H1 (cell line): ENCODE results near the gene PACSIN1. TPM values are rescaled to one million over a fixed set of nuclear protein-coding genes. Genes with fewer than 3 reads are reported as not detected.

Source experiments
- CTCF ChIA-PET: fragments of 300-600 bp; sonication (Branson Sonifier 250); formaldehyde crosslinking; loops from one replicate; lab custom pipeline; 2021; ENCODE audit not compliant: partially characterized antibody; lab: Charles Lee
- POLR2A ChIA-PET: fragments of 300-600 bp; sonication (Branson Sonifier 250); formaldehyde crosslinking; loops from one replicate; lab custom pipeline; 2021; ENCODE audit warnings: inconsistent platforms; ENCODE audit not compliant: partially characterized antibody; lab: Charles Lee
- DNase-seq, 2 experiments: peaks; one replicate each; pipeline versions ENCODE4 v3.0.0 to v3.0.0-alpha.2; 2010 to 2022; ENCODE audit warnings: low spot score in 2 of 2, low read depth in 1 of 2, mixed read lengths in 1 of 2
- FAIRE-seq: peaks from 2 replicates; lab custom pipeline; 2011; peaks lifted over from hg19 to GRCh38; lab: Jason Lieb, UNC
- H2AFZ ChIP-seq: 2 replicates; pipeline ENCODE4 v1.8.1; 2012; ENCODE audit warnings: low read length, inconsistent platforms
- H2AK5ac ChIP-seq: 2 replicates; pipeline ENCODE4 v1.6.1; 2013; ENCODE audit warnings: low read depth, low read length
- H2BK120ac ChIP-seq: replicated peaks from 2 replicates; pipeline ENCODE3; 2013; ENCODE audit warnings: low read depth, low read length, inconsistent platforms
- H2BK12ac ChIP-seq: 2 replicates; pipeline ENCODE4 v1.6.1; 2013; ENCODE audit warnings: low read depth, low read length
- H2BK15ac ChIP-seq: 2 replicates; pipeline ENCODE4 v1.6.1; 2013; ENCODE audit warnings: low read length
- H2BK20ac ChIP-seq: 2 replicates; pipeline ENCODE4 v1.6.1; 2013; ENCODE audit warnings: low read length
- H2BK5ac ChIP-seq: 2 replicates; pipeline ENCODE4 v1.6.1; 2013; ENCODE audit warnings: low read depth, low read length
- H3K14ac ChIP-seq: 2 replicates; pipeline ENCODE4 v1.6.1; 2013; ENCODE audit warnings: inconsistent platforms; ENCODE audit not compliant: insufficient read length
- H3K18ac ChIP-seq: 2 replicates; pipeline ENCODE4 v1.6.1; 2013; ENCODE audit warnings: low read length; ENCODE audit errors: extremely low read depth
- H3K23ac ChIP-seq: 2 replicates; pipeline ENCODE4 v1.6.1; 2013; ENCODE audit warnings: inconsistent platforms; ENCODE audit not compliant: insufficient read length
- H3K23me2 ChIP-seq: 2 replicates; pipeline ENCODE4 v1.6.1; 2013; ENCODE audit warnings: low read depth, low read length
- H3K27ac ChIP-seq: 2 replicates; pipeline ENCODE4 v1.6.1; 2011; ENCODE audit warnings: low read depth, low read length, inconsistent platforms
- H3K27me3 ChIP-seq, 4 experiments: replicated peaks in 1 of 4; 1 replicate in 1 of 4; 2 replicates in 3 of 4; pipeline versions ENCODE4 v1.6.1 to v1.8.1; 2011 to 2013; ENCODE audit warnings: low read length in 3 of 4, mild to moderate bottlenecking in 3 of 4, inconsistent platforms in 2 of 4, mixed read lengths in 2 of 4, moderate library complexity in 1 of 4; ENCODE audit not compliant: control insufficient read depth in 3 of 4, insufficient read depth in 3 of 4; ENCODE audit errors: extremely low read depth in 1 of 4
- H3K36me3 ChIP-seq, 4 experiments: 2 replicates each; pipeline versions ENCODE4 v1.6.1 to v1.8.1; 2011 to 2013; ENCODE audit warnings: mild to moderate bottlenecking in 4 of 4, low read length in 3 of 4, moderate library complexity in 2 of 4, control low read depth in 1 of 4, inconsistent platforms in 1 of 4; ENCODE audit not compliant: insufficient read depth in 4 of 4, control insufficient read depth in 2 of 4
- H3K4ac ChIP-seq: replicated peaks from 2 replicates; pipeline ENCODE3; 2013; ENCODE audit warnings: low read length, low read depth, mixed read lengths, inconsistent platforms; ENCODE audit not compliant: insufficient read length
- H3K4me1 ChIP-seq, 4 experiments: replicated peaks in 1 of 4; 1 replicate in 1 of 4; 2 replicates in 3 of 4; pipeline versions ENCODE4 v1.6.1 to v1.8.1; 2011 to 2013; ENCODE audit warnings: low read length in 3 of 4, inconsistent platforms in 2 of 4, mixed read lengths in 1 of 4; ENCODE audit not compliant: insufficient read depth in 4 of 4, control insufficient read depth in 3 of 4
- H3K4me2 ChIP-seq, 2 experiments: 2 replicates each; pipeline versions ENCODE4 v1.6.1 to v1.8.1; 2011 to 2013; ENCODE audit warnings: low read depth in 2 of 2, low read length in 2 of 2, control low read depth in 1 of 2, inconsistent platforms in 1 of 2, mild to moderate bottlenecking in 1 of 2; ENCODE audit not compliant: insufficient read depth in 1 of 2
- H3K4me3 ChIP-seq, 4 experiments: fragments of 200-600, 300-600 bp in 1 of 4; sonication (generic), shearing (Covaris generic), sonication (Bioruptor Twin) in 1 of 4; 2 replicates each; pipeline versions ENCODE4 v1.5.1 to v1.8.1; 2011 to 2016; ENCODE audit warnings: low read length in 4 of 4, low read depth in 3 of 4, control low read depth in 2 of 4, inconsistent platforms in 2 of 4, mild to moderate bottlenecking in 2 of 4, mixed read lengths in 1 of 4, moderate library complexity in 1 of 4; ENCODE audit not compliant: insufficient read depth in 2 of 4; ENCODE audit errors: extremely low read depth in 1 of 4
- H3K56ac ChIP-seq: replicated peaks from 2 replicates; pipeline ENCODE3; 2013; ENCODE audit warnings: low read depth, mild to moderate bottlenecking, mixed read lengths, low read length, inconsistent platforms; ENCODE audit not compliant: insufficient read length
- H3K79me1 ChIP-seq: 2 replicates; pipeline ENCODE4 v1.6.1; 2013; ENCODE audit warnings: low read depth, low read length, control low read depth
- H3K79me2 ChIP-seq, 2 experiments: 2 replicates each; pipeline versions ENCODE4 v1.6.1 to v1.8.1; 2012 to 2013; ENCODE audit warnings: low read length in 2 of 2, mild to moderate bottlenecking in 2 of 2, inconsistent platforms in 1 of 2; ENCODE audit not compliant: insufficient read depth in 2 of 2, control insufficient read depth in 1 of 2
- H3K9ac ChIP-seq, 4 experiments: replicated peaks in 1 of 4; 1 replicate in 1 of 4; 2 replicates in 3 of 4; pipeline versions ENCODE4 v1.6.1 to v1.8.1; 2011 to 2013; ENCODE audit warnings: low read depth in 3 of 4, low read length in 3 of 4, control low read depth in 2 of 4, mild to moderate bottlenecking in 2 of 4, moderate library complexity in 2 of 4, inconsistent platforms in 1 of 4; ENCODE audit errors: extremely low read depth in 1 of 4
- H3K9me3 ChIP-seq, 2 experiments: 2 replicates each; pipeline versions ENCODE4 v1.6.1 to v1.8.1; 2012 to 2013; ENCODE audit warnings: mild to moderate bottlenecking in 2 of 2, moderate library complexity in 2 of 2, control low read depth in 1 of 2, inconsistent platforms in 1 of 2, low read depth in 1 of 2, low read length in 1 of 2, mixed read lengths in 1 of 2; ENCODE audit not compliant: insufficient read depth in 2 of 2
- H4K20me1 ChIP-seq, 2 experiments: replicated peaks in 1 of 2; 2 replicates each; pipeline versions ENCODE3 to v1.8.1; 2011 to 2013; ENCODE audit warnings: inconsistent platforms in 2 of 2, low read length in 2 of 2, mild to moderate bottlenecking in 1 of 2; ENCODE audit not compliant: insufficient read depth in 2 of 2, control insufficient read depth in 1 of 2
- H4K5ac ChIP-seq: 2 replicates; pipeline ENCODE4 v1.6.1; 2013; ENCODE audit warnings: low read length, low read depth, mixed read lengths, inconsistent platforms; ENCODE audit not compliant: insufficient read length
- H4K8ac ChIP-seq: 2 replicates; pipeline ENCODE4 v1.8.0; 2013; ENCODE audit warnings: mild to moderate bottlenecking, moderate library complexity, low read length, inconsistent platforms; ENCODE audit not compliant: insufficient read depth; ENCODE audit errors: extremely low read depth
- H4K91ac ChIP-seq: replicated peaks from 2 replicates; pipeline ENCODE3; 2013; ENCODE audit warnings: low read length, mixed read lengths, inconsistent platforms; ENCODE audit not compliant: insufficient read length
- CREB1 ChIP-seq: IDR thresholded peaks from 2 replicates; pipeline ENCODE4 v1.6.1; 2012; ENCODE audit warnings: inconsistent platforms
- HDAC2 ChIP-seq, 2 experiments: fragments of 300-600 bp in 1 of 2; sonication (generic) in 1 of 2; IDR thresholded peaks; 2 replicates each; pipeline ENCODE4 v1.6.1; 2011 to 2012; ENCODE audit warnings: low read depth in 2 of 2, low read length in 2 of 2, mild to moderate bottlenecking in 2 of 2, moderate library complexity in 2 of 2, borderline replicate concordance in 1 of 2, inconsistent platforms in 1 of 2
- SIRT6 ChIP-seq: IDR thresholded peaks from one replicate; pipeline ENCODE4 v1.7.1; 2012; ENCODE audit warnings: low read length, inconsistent platforms
- SIX5 ChIP-seq: IDR thresholded peaks from 2 replicates; pipeline ENCODE4 v1.6.1; 2011; ENCODE audit warnings: mild to moderate bottlenecking, low read depth, low read length
- SP4 ChIP-seq: IDR thresholded peaks from 2 replicates; pipeline ENCODE4 v1.6.1; 2012; ENCODE audit warnings: low read length, inconsistent platforms
- WGBS, 2 experiments: shearing (Covaris generic) in 1 of 2; methylation state at CpG; one replicate each; pipeline versions ENCODE4 v1.1.6 to v1.1.7; 2013 to 2015; ENCODE audit warnings: low lambda C conversion rate in 2 of 2, mixed read lengths in 2 of 2, inconsistent platforms in 1 of 2, low coverage in 1 of 2, missing lambda C conversion rate in 1 of 2; ENCODE audit not compliant: insufficient replicate concordance in 2 of 2, insufficient coverage in 1 of 2, insufficient read length in 1 of 2; ENCODE audit errors: extremely low coverage in 1 of 2, missing lambda C conversion rate in 1 of 2; 5-methylcytosine and 5-hydroxymethylcytosine counted together
- polyA plus RNA-seq, 7 experiments: library from polyadenylated mRNA; depleted of rRNA in 3 of 7; stranded (reverse) in 5 of 7; unstranded in 2 of 7; fragments of >200 nt in 5 of 7; fragments of 200-250 nt in 2 of 7; gene quantifications; 1 replicate in 5 of 7; 2 replicates in 1 of 7; 4 replicates in 1 of 7; pipeline versions ENCODE4 v1.2.1 to v1.2.3, GENCODE V29; 2011 to 2013; ENCODE audit warnings: missing spikeins in 2 of 7, mixed read lengths in 2 of 7
- total RNA-seq: library from RNA; stranded (reverse); fragmentation: NEBNext Ultra II Directional; extraction: Animal tissue kit (Norgen Biotek cat#: 25700); gene quantifications from 2 replicates; pipeline ENCODE4 v1.2.1, GENCODE V29; 2021

The PACSIN1 gene
- total and polyA plus RNA-seq, 2 of the 8 experiments (the other 6 are each of a cell fraction or from before 2014, with no cell fraction given) = 5.9 to 11.1 TPM

- H3K9me3 ChIP-seq = no peaks in the 10 kb centered on the region
- ChIA-PET CTCF (interaction anchor here (0.6 to 2.4 kb wide), 7 partner anchors 9 to 328 kb away, joined by 3 to 17 read pairs (median 4); no protein-coding TSS in a partner anchor), POLR2A (interaction anchor here (2.2 kb wide), 1 partner anchor 8 kb away, joined by 9 read pairs; no protein-coding TSS in a partner anchor)
- H2BK120ac ChIP-seq = no peak overlapping the region
- no peak for DNase-seq
- no peak overlapping the region for H2BK15ac ChIP-seq
- no peak overlapping the region for H2BK5ac ChIP-seq
- no peaks in the 10 kb centered on the region for H3K27me3 ChIP-seq
- H3K23me2 ChIP-seq = no peaks in the 10 kb centered on the region; the same call in 1 of the 2 replicates
- no peaks in the 10 kb centered on the region for H3K79me2 ChIP-seq
- H2AFZ ChIP-seq = no peak overlapping the region
- H4K8ac ChIP-seq = no peak overlapping the region
- no peak overlapping the region for H3K14ac ChIP-seq
- no peak overlapping the region for H3K27ac ChIP-seq
- H3K36me3 ChIP-seq = no peaks in the 10 kb centered on the region
- TF ChIP-seq SIRT6 (no peak), SP4 (no peak), SIX5 (no peak), HDAC2 (IDR thresholded peaks at IDR 0.05; ENCODE audit: borderline replicate concordance in 1 of 2, low read depth in 2 of 2, low read length in 2 of 2) (no peak), CREB1 (no peak)
- H2BK12ac ChIP-seq = no peak overlapping the region
- FAIRE-seq = no peak
- no peak overlapping the region for H2AK5ac ChIP-seq
- H3K23ac ChIP-seq = no peak overlapping the region
- no peak overlapping the region for H3K9ac ChIP-seq
- H2BK20ac ChIP-seq = no peak overlapping the region
- H4K5ac ChIP-seq = no peak overlapping the region
- H3K4me3 ChIP-seq = no peak overlapping the region
- H3K4ac ChIP-seq = no peak overlapping the region
- H4K91ac ChIP-seq = no peak overlapping the region
- no peak overlapping the region for H3K56ac ChIP-seq
- no peaks in the 10 kb centered on the region for H4K20me1 ChIP-seq
- H3K4me2 ChIP-seq = no peak overlapping the region
- H3K18ac ChIP-seq = no peak overlapping the region
- H3K4me1 ChIP-seq = peaks cover 3 to 20% (median 9%) of the 10 kb centered on the region in 4 experiments
- 83% methylated on average over 8 of the region's 8 CpGs; no CpG with 5 or more reads in 1 of the 2 experiments for WGBS, 2 experiments
- H3K79me1 ChIP-seq = no peaks in the 10 kb centered on the region
Measured at GRCh38 chr6:34523441-34524206, 57.7 kb downstream of the PACSIN1 start.
